ENCODE results near the gene ISY1. TPM values are rescaled to one million over a fixed set of nuclear protein-coding genes. Genes with fewer than 3 reads are reported as not detected.
"Not testable (repeated sequence)": the region's sequence is repeated elsewhere in the genome, so short reads cannot be mapped to it uniquely, and the experiment has no call there.

Gene ISY1
- total and polyA plus RNA-seq, 5 experiments from 2014 or later, result 47.1 to 119 (median 101) TPM

DNA sequence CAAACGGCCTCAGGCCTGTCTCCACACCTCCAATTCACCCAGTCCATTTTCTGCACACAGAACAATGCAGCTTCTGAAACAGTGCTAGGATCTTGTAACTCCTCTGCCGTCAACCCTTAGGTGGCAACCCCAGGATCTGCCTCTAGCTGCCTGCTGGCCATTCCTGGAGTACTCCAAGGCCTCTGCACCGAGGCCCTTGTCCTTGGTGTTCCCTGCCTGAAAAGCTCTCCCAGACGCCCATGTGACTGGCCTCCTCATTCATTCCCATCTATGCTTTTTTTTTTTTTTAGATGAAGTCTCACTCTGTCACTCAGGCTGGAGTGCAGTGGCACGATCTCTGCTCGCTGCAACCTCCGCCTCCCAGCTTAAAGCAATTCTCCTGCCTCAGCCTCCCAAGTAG is 57.6 kb downstream of the ISY1 start:
- no peaks in the 10 kb centered on the region for H3K27me3 Mint-ChIP-seq
- H3K27ac Mint-ChIP-seq, result peak overlapping the region; percentile 78 to 91 (median 88)
- H3K4me3 Mint-ChIP-seq, result peak overlapping the region; percentile 5 to 73 (median 52)
- H3K4me1 Mint-ChIP-seq, result peaks cover 50 to 92% (median 85%) of the 10 kb centered on the region in 4 donors
- ATAC-seq (no peak), DNase-seq (no peak)
- peaks cover 2 to 79% (median 22%) of the 10 kb centered on the region in 3 donors for H3K36me3 Mint-ChIP-seq
- no peaks in the 10 kb centered on the region for H3K9me3 Mint-ChIP-seq
- POLR2A ChIA-PET, result interaction anchor here (1.3 to 7.0 kb wide), 3 partner anchors 8 to 16 kb away, joined by 5 to 81 read pairs (median 38); partner anchors contain the start of gene RAB43

DNA sequence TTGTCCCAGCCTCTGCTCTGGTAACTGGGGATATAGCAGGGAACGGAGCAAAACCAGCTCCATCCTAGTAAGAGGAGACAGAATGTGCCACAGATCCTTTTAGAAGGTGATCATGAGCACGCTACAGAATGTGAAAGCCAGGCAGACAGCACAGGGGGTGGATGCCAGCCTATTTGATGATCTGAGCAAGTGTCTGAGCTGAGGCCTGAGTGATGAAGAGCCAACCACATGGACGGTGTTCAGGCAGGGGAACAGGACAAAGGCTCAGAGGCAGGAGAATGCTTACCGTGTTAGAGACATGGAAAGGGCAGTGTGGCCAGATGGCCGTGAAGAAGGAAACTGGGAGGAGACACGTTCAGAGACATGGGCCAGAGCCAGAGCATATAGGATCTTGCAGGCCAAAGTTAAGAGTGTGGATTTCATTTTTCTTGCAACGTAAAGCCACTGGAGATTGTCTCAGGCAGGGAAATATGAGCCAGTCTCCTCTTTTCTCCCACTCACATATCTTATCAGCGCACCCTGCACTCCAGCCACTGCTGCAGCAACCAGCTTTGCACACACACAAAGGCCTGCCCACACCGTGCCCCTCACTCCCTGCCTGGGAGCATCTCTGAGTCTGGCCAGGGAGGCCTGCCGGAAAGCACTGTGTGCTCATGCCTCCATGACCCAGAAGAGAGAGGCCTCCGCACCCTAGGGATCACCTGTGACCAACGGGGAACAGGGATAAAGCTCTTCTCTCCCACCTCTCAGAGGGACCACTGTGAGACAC is 59.3 kb downstream of the ISY1 start:
- Mint-ChIP-seq H3K27me3 (no peaks in the 10 kb centered on the region), H3K4me1 (peaks cover 53 to 92% (median 85%) of the 10 kb centered on the region in 4 donors), H3K4me3 (peak overlapping the region in 9 of 10 donors; percentile 16 to 72 (median 58)), H3K9me3 (no peaks in the 10 kb centered on the region), H3K27ac (peak overlapping the region; percentile 71 to 91 (median 89)), H3K36me3 (peaks cover 4 to 81% (median 24%) of the 10 kb centered on the region in 3 donors)
- DNase-seq (no peak), ATAC-seq (peak in 1 of 2 donors; percentile 16)
- POLR2A ChIA-PET, result interaction anchor here (1.0 to 7.0 kb wide), 5 partner anchors 8 to 74 kb away, joined by 3 to 81 read pairs (median 4); partner anchors contain the start of gene RAB43

DNA sequence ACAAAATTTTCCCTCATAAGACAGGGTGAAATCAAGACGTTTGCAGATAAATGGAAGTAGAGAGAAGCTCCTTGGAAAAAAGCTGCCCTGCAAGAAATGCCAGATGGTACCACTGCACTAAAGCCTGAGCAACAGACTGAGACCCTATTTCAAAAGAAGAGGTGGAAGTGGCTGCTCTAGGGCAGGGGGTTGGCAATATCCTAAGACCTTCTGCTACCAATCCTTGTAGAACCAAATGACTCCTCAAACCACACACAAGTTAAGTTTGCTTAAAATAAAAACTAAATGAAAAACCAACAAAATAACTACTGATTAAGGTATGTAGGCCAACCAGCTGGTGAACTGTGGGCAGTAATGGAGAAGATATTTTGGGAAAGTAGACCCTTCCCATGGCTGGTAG is 60.6 kb downstream of the ISY1 start:
- ATAC-seq, result no peak
- DNase-seq, result no peak
- H3K9me3 Mint-ChIP-seq, result no peaks in the 10 kb centered on the region
- H3K27me3 Mint-ChIP-seq, result no peaks in the 10 kb centered on the region
- H3K27ac Mint-ChIP-seq, result peak overlapping the region; percentile 49 to 91 (median 66)
- peaks cover 4 to 77% (median 26%) of the 10 kb centered on the region in 3 donors for H3K36me3 Mint-ChIP-seq
- H3K4me3 Mint-ChIP-seq, result peak overlapping the region in 6 of 10 donors; percentile 17 to 60 (median 36)
- POLR2A ChIA-PET, result interaction anchor here (1.6 to 7.0 kb wide), 3 partner anchors 9 to 19 kb away, joined by 4 to 81 read pairs (median 38); partner anchors contain the start of gene RAB43
- peaks cover 49 to 87% (median 81%) of the 10 kb centered on the region in 4 donors for H3K4me1 Mint-ChIP-seq

DNA sequence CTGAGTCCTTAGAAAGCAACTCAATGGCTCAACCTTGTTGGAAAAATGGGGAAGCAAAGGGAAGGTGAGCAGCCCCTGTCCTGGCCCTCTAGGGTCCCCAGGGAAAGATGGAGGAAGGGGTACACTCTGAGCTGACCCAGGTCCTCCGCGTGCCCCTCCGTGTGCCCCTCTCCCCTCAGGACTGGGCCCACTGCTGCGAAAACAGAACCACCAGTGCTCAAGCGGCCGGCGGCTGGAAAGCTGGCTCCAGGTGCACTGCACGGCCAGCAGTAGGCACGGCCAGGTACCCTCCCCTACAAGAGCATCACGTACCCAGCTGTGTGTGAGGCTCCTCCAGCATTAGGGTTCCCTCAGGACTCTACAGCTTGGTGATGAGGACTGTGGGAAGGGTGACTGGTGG is 65.6 kb downstream of the ISY1 start:
- POLR2A ChIA-PET, result interaction anchor here (0.6 to 2.0 kb wide), 6 partner anchors 9 to 49 kb away, joined by 3 to 11 read pairs (median 4); partner anchors contain the start of gene RAB43
- Mint-ChIP-seq H3K4me1 (peaks cover 19 to 44% (median 35%) of the 10 kb centered on the region in 4 donors), H3K9me3 (no peaks in the 10 kb centered on the region), H3K27ac (peak overlapping the region in 6 of 10 donors; percentile 3 to 91 (median 80)), H3K36me3 (peaks cover 4 to 79% (median 20%) of the 10 kb centered on the region in 3 donors), H3K27me3 (no peaks in the 10 kb centered on the region), H3K4me3 (no peak overlapping the region)
- DNase-seq (no peak), ATAC-seq (no peak)

DNA sequence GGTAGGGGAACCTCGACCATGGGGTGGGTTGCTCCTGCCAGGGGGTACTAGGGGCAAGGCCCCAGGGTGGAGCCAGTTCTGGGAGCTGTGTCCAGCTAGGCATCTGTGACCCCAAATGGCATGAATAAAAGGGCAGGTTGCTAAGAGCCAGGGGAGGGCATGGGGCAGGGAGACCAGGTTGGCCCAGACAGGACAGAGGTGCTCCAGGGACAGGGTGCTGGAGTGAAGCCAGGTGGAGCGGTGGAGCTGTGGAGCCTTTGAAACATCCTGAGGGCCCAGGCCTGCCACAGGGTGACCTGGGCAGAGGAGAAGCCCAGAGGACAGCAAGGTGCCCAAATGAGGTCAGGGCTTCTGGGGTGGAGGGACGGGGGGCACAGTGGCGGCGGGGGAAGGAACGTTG is 72.6 kb downstream of the ISY1 start:
- POLR2A ChIA-PET, H3K4me3 Mint-ChIP-seq, H3K9me3 Mint-ChIP-seq, H3K27me3 Mint-ChIP-seq, DNase-seq, ATAC-seq, H3K27ac Mint-ChIP-seq: not testable (repeated sequence)
- peaks cover 0 to 20% (median 2%) of the 10 kb centered on the region in 3 donors for H3K36me3 Mint-ChIP-seq
- H3K4me1 Mint-ChIP-seq, result peaks cover 6 to 28% (median 17%) of the 10 kb centered on the region in 4 donors

DNA sequence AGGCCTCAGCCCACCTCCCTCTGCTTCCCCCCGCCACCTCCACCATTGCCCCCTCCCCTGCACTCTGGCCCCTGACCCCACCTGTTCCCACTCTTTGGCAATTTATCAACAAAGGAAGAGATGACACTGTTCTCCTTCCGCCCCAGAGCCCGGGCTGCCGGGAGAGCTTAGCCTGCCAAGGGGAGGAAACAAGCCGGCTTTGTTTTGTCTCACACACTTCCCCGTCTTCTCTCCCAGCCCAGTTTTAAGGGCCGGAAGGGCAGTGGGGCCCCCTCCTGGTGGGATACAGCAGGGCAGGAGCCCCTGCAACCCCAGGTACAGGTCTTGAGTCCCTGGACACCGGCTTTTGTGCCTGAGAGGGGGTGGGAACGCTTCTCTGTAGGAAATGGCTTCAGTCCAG is 73.0 kb downstream of the ISY1 start:
- Mint-ChIP-seq H3K4me1 (peaks cover 6 to 33% (median 18%) of the 10 kb centered on the region in 4 donors), H3K36me3 (peaks cover 0 to 16% (median 2%) of the 10 kb centered on the region in 3 donors)
- peak; percentile 83 to 84 for ATAC-seq
- POLR2A ChIA-PET, result interaction anchor here (3.9 kb wide), 1 partner anchor 32 kb away, joined by 20 read pairs; the partner anchor contains the start of gene RAB43
- H3K27ac Mint-ChIP-seq, H3K4me3 Mint-ChIP-seq, H3K27me3 Mint-ChIP-seq, H3K9me3 Mint-ChIP-seq: not testable (repeated sequence)
- peak in 6 of 10 donors; percentile 18 to 54 (median 41) for DNase-seq

DNA sequence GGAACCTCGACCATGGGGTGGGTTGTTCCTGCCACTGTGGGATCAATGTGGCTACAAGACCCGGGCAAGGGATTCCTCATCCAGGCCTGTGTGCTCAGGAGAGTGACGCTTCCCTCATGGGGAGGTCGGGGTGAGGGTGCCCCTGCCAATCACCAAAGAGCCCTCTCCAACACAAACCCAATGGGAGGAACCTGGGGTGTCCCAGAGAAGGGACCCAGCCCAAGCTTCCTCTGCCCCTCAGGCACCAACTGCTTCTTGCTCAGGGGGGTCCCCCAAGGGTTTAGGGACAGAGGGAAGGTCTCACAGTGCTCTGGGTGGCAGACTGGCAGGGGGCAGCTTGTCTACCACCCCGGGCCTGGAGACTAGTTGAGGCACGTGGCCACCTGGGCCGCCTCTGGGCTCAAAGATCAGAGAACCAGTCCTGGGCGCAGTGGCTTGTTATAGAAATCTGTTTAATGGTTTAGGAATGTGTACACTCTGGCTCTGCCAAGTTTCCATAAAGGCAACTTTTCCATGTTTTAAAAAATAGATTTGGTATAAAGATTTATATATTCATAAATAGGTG is 73.6 kb downstream of the ISY1 start:
- H3K27ac Mint-ChIP-seq, result peak overlapping the region in 8 of 10 donors; percentile 18 to 88 (median 59)
- no peaks in the 10 kb centered on the region for H3K27me3 Mint-ChIP-seq
- peaks cover 0 to 11% (median 2%) of the 10 kb centered on the region in 3 donors for H3K36me3 Mint-ChIP-seq
- H3K4me1 Mint-ChIP-seq, result peaks cover 7 to 37% (median 19%) of the 10 kb centered on the region in 4 donors
- no peak overlapping the region for H3K4me3 Mint-ChIP-seq
- POLR2A ChIA-PET, result interaction anchor here (0.6 to 3.9 kb wide), 3 partner anchors 10 to 410 kb away, joined by 3 to 20 read pairs (median 3); partner anchors contain the start of gene RAB43
- no peaks in the 10 kb centered on the region for H3K9me3 Mint-ChIP-seq
- DNase-seq, result no peak
- no peak for ATAC-seq

DNA sequence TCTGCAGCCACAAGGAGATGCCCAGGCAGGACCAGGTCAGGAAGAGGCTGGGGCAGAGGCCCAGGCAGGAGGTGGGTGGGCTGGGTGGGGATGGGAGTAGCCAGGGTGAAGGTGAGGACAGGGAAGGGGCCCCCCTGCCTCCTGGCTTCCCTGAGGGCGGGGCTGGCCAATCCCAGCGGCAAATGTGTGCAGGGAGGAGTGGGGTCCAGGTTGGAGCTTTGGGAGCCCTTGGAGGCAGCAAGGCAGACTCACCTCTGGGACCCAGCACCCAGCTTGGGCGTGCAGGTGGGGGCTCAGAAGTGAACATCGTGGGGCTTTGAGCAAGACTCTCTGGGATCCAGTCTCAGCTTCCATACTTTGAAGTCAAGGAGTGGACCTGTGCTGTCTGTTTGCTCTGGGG is 75.0 kb downstream of the ISY1 start:
- peak overlapping the region; percentile 27 to 90 (median 87) for H3K27ac Mint-ChIP-seq
- H3K4me3 Mint-ChIP-seq, result no peak overlapping the region
- no peaks in the 10 kb centered on the region for H3K36me3 Mint-ChIP-seq
- DNase-seq (no peak), ATAC-seq (no peak)
- peaks cover 15 to 49% (median 31%) of the 10 kb centered on the region in 4 donors for H3K4me1 Mint-ChIP-seq
- no peaks in the 10 kb centered on the region for H3K9me3 Mint-ChIP-seq
- H3K27me3 Mint-ChIP-seq, result no peaks in the 10 kb centered on the region
- POLR2A ChIA-PET, result interaction anchor here (0.9 to 3.9 kb wide), 5 partner anchors 9 to 34 kb away, joined by 3 to 20 read pairs (median 5); partner anchors contain the start of gene RAB43

DNA sequence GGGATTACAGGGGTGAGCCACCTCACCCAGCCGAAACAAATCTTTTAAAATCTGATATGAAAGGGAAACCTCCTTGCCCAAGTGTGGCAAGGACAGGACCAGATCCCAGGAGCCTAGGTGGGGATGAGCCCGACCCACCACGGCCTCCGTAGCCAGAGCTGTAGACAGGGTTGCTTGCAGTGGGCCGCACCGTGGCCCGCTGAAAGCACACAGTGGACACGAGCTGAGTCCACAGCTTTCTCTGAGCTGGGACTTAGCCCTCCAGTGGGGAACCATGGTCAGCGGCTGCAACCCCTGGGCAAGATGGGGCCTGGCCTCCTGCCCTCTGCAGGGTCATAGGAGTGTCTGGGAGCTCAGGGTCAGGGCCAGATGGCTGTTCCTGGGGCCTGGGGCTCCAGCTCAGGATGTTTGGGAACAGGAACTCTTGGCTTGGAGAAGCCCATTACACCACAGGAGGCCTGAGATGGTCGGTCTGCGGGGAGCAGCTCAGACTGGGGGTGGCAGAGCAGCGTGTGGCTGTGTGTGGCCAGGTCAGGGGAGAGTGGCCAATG is 75.6 kb downstream of the ISY1 start:
- Mint-ChIP-seq H3K27me3 (no peaks in the 10 kb centered on the region), H3K36me3 (no peaks in the 10 kb centered on the region), H3K27ac (peak overlapping the region in 9 of 10 donors; percentile 27 to 90 (median 85)), H3K9me3 (no peaks in the 10 kb centered on the region), H3K4me3 (no peak overlapping the region), H3K4me1 (peaks cover 15 to 49% (median 32%) of the 10 kb centered on the region in 4 donors)
- POLR2A ChIA-PET, result interaction anchor here (0.6 to 3.9 kb wide), 10 partner anchors 9 to 70 kb away, joined by 3 to 20 read pairs (median 4); partner anchors contain the start of gene RAB43
- no peak for ATAC-seq
- DNase-seq, result no peak

DNA sequence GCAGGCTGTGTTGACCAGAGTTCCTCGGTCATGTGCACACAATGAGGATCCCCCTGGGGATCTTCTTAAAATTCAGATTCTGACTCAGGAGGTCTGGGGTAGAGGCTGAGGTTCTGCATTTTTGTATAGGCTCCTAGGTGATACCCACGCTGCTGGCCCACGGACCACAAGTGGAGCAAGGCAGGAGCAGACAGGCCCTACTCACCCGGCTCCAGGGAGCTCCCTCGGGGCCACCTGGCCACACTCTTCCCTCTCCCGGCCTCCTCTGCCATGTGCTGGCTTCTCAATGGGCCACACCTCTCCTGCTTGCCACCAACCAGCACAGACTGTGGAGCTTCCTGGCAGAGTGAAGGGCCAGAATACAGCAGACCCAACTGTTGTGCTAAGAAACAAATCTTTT is 76.4 kb downstream of the ISY1 start:
- H3K4me3 Mint-ChIP-seq, result peak overlapping the region in 1 of 10 donors; percentile 34
- no peaks in the 10 kb centered on the region for H3K9me3 Mint-ChIP-seq
- no peaks in the 10 kb centered on the region for H3K27me3 Mint-ChIP-seq
- peak overlapping the region in 2 of 10 donors; percentile 56 to 87 for H3K27ac Mint-ChIP-seq
- no peak for ATAC-seq
- no peaks in the 10 kb centered on the region for H3K36me3 Mint-ChIP-seq
- peaks cover 15 to 52% (median 32%) of the 10 kb centered on the region in 4 donors for H3K4me1 Mint-ChIP-seq
- no peak for DNase-seq
- POLR2A ChIA-PET, result interaction anchor here (0.6 to 3.9 kb wide), 9 partner anchors 12 to 70 kb away, joined by 3 to 20 read pairs (median 4); partner anchors contain the start of gene RAB43

DNA sequence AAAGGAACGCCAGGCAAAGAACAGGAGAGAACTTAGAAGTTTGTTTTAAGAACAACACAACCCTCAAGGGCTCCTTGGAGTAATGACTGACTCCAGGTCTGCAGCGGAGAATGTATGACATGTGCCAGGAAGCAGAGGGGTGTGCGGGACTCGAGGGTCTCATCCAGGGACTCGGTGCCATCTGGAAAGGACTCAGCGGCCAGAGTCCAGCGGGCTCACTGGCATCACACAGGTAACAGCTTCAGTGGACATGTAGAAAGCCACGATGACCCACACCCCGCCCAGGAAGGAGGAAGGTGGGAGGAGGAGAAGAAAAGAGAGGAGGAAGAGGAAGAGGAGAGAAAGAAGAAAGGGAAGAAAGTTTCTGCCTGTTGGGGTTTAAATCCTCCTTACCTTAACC is 78.8 kb downstream of the ISY1 start:
- Mint-ChIP-seq H3K36me3 (no peaks in the 10 kb centered on the region), H3K4me1 (peaks cover 15 to 49% (median 32%) of the 10 kb centered on the region in 4 donors), H3K27me3 (no peaks in the 10 kb centered on the region), H3K9me3 (no peaks in the 10 kb centered on the region), H3K4me3 (peak overlapping the region in 2 of 10 donors; percentile 43 to 56), H3K27ac (peak overlapping the region in 8 of 10 donors; percentile 62 to 88 (median 74))
- ATAC-seq, result no peak
- POLR2A ChIA-PET, result no interaction called here
- no peak for DNase-seq

DNA sequence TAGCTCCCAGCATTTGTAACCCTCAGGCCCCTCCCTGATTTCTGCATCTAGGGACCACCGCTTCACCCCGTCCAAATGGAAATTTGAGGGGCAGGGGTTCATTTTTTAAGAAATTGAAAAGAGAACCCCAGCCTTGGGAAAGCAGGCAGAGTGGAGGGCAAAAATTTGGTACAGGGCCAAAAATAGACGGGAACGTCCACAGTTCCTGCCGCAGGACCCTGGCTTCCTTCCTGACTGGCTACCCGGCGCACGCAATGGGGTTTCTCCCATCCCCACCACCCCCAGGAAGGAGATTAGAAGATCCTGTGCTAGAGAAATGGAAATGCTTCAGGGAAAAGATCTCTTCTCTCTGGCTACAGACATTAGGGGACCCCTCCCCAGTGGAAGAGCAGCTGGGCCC is 79.4 kb downstream of the ISY1 start:
- POLR2A ChIA-PET, result no interaction called here
- no peak for DNase-seq
- H3K36me3 Mint-ChIP-seq, result no peaks in the 10 kb centered on the region
- H3K27ac Mint-ChIP-seq, result peak overlapping the region in 6 of 10 donors; percentile 65 to 88 (median 80)
- peaks cover 12 to 44% (median 28%) of the 10 kb centered on the region in 4 donors for H3K4me1 Mint-ChIP-seq
- no peaks in the 10 kb centered on the region for H3K9me3 Mint-ChIP-seq
- H3K27me3 Mint-ChIP-seq, result no peaks in the 10 kb centered on the region
- peak overlapping the region in 2 of 10 donors; percentile 43 to 56 for H3K4me3 Mint-ChIP-seq
- no peak for ATAC-seq

Measured in naive thymus-derived CD8-positive, alpha-beta T cell (primary cell).